Smooth muscle cell (in vitro differentiated cells): Measurements from ENCODE around the gene CACNA1E. TPM values are rescaled to one million over a fixed set of nuclear protein-coding genes. Genes with fewer than 3 reads are reported as not detected.
"Not testable (repeated sequence)": the region's sequence is repeated elsewhere in the genome, so short reads cannot be mapped to it uniquely, and the experiment has no call there.

Source experiments
- DNase-seq: peaks from one replicate; lab custom pipeline; 2025; ENCODE audit not compliant: unreplicated experiment; lab: John Stamatoyannopoulos, UW
- H2AFZ ChIP-seq: fragments of 200-600 bp; sonication (generic); 2 replicates; pipeline ENCODE4 v1.6.0; 2016; ENCODE audit warnings: antibody characterized with exemption, low read depth, mild to moderate bottlenecking
- H3F3A ChIP-seq: fragments of 200-600 bp; sonication (generic); 2 replicates; pipeline ENCODE4 v1.6.0; 2017; ENCODE audit warnings: antibody characterized with exemption, low read depth
- H3K27ac ChIP-seq: fragments of 200-600 bp; sonication (generic); 2 replicates; pipeline ENCODE4 v1.5.1; 2016; ENCODE audit warnings: low read depth, mild to moderate bottlenecking
- H3K27me3 ChIP-seq: fragments of 200-600 bp; sonication (generic); 2 replicates; pipeline ENCODE4 v1.6.1; 2016; ENCODE audit warnings: low read depth, mild to moderate bottlenecking
- H3K36me3 ChIP-seq: fragments of 200-600 bp; sonication (generic); 2 replicates; pipeline ENCODE4 v1.5.1; 2016; ENCODE audit warnings: low read depth
- H3K4me1 ChIP-seq: fragments of 200-600 bp; sonication (generic); 2 replicates; pipeline ENCODE4 v1.5.1; 2016; ENCODE audit warnings: low read depth
- H3K4me2 ChIP-seq: fragments of 200-600 bp; sonication (generic); 2 replicates; pipeline ENCODE4 v1.6.0; 2016; ENCODE audit warnings: mild to moderate bottlenecking
- H3K4me3 ChIP-seq: fragments of 200-600 bp; sonication (generic); 2 replicates; pipeline ENCODE4 v1.5.1; 2016; ENCODE audit warnings: mild to moderate bottlenecking
- H3K79me2 ChIP-seq: fragments of 200-600 bp; sonication (generic); 2 replicates; pipeline ENCODE4 v1.6.0; 2016; ENCODE audit warnings: low read depth, mild to moderate bottlenecking
- H3K9ac ChIP-seq: fragments of 200-600 bp; sonication (generic); 2 replicates; pipeline ENCODE4 v1.6.0; 2016; ENCODE audit warnings: low read depth
- H3K9me3 ChIP-seq: fragments of 200-600 bp; sonication (generic); replicated peaks from 2 replicates; pipeline ENCODE4 v1.5.1; 2016; ENCODE audit warnings: low read depth
- H4K20me1 ChIP-seq: fragments of 200-600 bp; sonication (generic); 2 replicates; pipeline ENCODE4 v1.6.0; 2016; ENCODE audit warnings: low read depth
- WGBS: methylation state at CpG from one replicate; pipeline ENCODE4 v1.1.7; 2016; ENCODE audit warnings: low lambda C conversion rate; 5-methylcytosine and 5-hydroxymethylcytosine counted together
- polyA plus RNA-seq: library from polyadenylated mRNA; unstranded; fragments of >200 nt; fragmentation: Nextera tagmentation; extraction: Ambion mirVana; gene quantifications from 2 replicates; pipeline ENCODE4 v1.2.1, GENCODE V29; 2016
- total RNA-seq: library from RNA; depleted of rRNA; stranded (reverse); fragments of >200 nt; gene quantifications from 2 replicates; pipeline ENCODE4 v1.2.3, GENCODE V29; 2014
- TF ChIP-seq, protein P1 (sequence below): fragments of 200-600 bp; sonication (generic); IDR thresholded peaks from 2 replicates; pipeline ENCODE4 v1.5.1; 2017; ENCODE audit warnings: borderline replicate concordance, mild to moderate bottlenecking, antibody characterized with exemption; ENCODE audit not compliant: insufficient read depth, poor library complexity, severe bottlenecking

The CACNA1E gene
- total and polyA plus RNA-seq, 2 experiments from 2014 or later, result not detected

DNA sequence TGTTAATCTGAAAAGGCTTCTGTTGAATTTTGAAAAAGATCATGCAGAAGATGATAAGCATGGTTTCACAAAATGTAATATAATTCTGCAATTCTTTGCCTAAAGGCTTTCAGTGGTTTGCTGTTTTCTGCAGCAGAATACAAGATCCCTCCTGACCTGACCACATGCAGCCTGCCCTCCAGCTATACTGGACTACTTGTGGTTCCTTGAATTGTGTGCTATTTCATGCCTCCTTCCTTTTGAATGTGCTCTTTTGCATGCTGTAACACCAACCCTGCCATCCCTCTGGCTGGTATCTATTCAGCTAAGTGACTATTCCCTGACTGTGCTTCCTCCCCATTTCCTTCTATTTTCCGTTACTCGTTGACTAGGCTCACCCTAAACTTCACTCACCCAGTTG is 55.5 kb downstream of the CACNA1E start:
- 55% methylated on average over 2 of the region's 2 CpGs for WGBS
- H3K79me2 ChIP-seq, result no peaks in the 10 kb centered on the region

DNA sequence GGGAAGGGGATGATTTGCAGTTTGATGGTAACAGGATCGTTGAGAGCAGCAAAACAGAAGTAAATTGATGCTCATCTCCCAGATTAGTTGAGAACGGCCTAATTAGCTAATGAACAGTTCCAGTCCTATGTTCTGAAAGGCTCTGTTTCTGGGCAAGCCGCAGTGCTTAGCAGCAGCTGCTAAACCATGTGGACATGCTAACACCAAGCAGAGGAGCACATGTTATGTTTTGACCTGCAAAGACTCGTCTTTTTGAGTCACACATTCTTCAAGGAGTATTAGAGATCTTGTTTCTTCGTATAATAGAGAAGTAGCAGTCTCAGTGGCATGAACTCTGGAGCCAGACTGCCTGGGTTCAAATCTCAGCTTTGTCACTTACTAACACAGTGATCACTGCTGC is 58.1 kb downstream of the CACNA1E start:
- Histone ChIP-seq H3K36me3 (no peaks in the 10 kb centered on the region), H3K27ac (no peak overlapping the region), H3K4me2 (no peak overlapping the region), H3K4me1 (no peaks in the 10 kb centered on the region), H3K9me3 (no peaks in the 10 kb centered on the region), H3K9ac (no peak overlapping the region), H3K27me3 (peaks cover 6% of the 10 kb centered on the region), H3K79me2 (no peaks in the 10 kb centered on the region), H3F3A (no peaks in the 10 kb centered on the region), H3K4me3 (no peak overlapping the region), H2AFZ (no peak overlapping the region), H4K20me1 (no peaks in the 10 kb centered on the region)
- TF ChIP-seq, protein P1, sequence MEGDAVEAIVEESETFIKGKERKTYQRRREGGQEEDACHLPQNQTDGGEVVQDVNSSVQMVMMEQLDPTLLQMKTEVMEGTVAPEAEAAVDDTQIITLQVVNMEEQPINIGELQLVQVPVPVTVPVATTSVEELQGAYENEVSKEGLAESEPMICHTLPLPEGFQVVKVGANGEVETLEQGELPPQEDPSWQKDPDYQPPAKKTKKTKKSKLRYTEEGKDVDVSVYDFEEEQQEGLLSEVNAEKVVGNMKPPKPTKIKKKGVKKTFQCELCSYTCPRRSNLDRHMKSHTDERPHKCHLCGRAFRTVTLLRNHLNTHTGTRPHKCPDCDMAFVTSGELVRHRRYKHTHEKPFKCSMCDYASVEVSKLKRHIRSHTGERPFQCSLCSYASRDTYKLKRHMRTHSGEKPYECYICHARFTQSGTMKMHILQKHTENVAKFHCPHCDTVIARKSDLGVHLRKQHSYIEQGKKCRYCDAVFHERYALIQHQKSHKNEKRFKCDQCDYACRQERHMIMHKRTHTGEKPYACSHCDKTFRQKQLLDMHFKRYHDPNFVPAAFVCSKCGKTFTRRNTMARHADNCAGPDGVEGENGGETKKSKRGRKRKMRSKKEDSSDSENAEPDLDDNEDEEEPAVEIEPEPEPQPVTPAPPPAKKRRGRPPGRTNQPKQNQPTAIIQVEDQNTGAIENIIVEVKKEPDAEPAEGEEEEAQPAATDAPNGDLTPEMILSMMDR, result no peak
- WGBS, result 85% methylated on average over 5 of the region's 5 CpGs
- DNase-seq, result no peak

More for the DNA sequence above, 55.5 kb downstream of the CACNA1E start:
- no peak for DNase-seq
- Histone ChIP-seq H3K27ac (no peak overlapping the region), H3K4me2 (no peak overlapping the region), H3K9me3 (no peaks in the 10 kb centered on the region), H3K27me3 (peaks cover 6% of the 10 kb centered on the region), H3K4me3 (no peak overlapping the region), H3K9ac (no peak overlapping the region), H3K36me3 (no peaks in the 10 kb centered on the region), H4K20me1 (no peaks in the 10 kb centered on the region), H3F3A (no peaks in the 10 kb centered on the region), H2AFZ (no peak overlapping the region), H3K4me1 (no peaks in the 10 kb centered on the region)
- TF ChIP-seq, protein P1, result no peak

DNA sequence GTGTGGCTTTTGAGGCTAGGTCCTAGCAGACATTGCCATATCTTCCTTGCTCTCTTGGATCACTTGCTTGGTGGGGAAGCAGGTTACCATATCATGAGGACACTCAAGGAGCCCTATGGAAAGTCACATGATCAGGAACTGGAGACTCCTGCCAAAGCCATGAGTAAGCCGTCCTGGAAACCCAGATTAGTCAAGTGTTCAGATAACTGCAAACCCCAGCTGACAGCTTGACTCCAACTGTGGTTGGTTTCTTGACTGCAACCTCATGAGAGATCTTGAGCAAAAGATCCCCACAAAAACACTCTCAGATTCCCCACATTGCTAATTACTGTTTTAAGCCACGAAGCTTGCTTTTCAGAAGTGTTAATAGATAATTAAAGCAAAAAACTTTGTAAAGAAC is 58.6 kb downstream of the CACNA1E start:
- Histone ChIP-seq H2AFZ (no peak overlapping the region), H3K36me3 (no peaks in the 10 kb centered on the region), H3K79me2 (no peaks in the 10 kb centered on the region), H3K27me3 (peaks cover 6% of the 10 kb centered on the region), H3K4me2 (no peak overlapping the region), H3K9me3 (no peaks in the 10 kb centered on the region), H4K20me1 (no peaks in the 10 kb centered on the region), H3K27ac (no peak overlapping the region), H3K4me3 (no peak overlapping the region), H3K4me1 (no peaks in the 10 kb centered on the region), H3K9ac (no peak overlapping the region), H3F3A (no peaks in the 10 kb centered on the region)
- WGBS, result 56% methylated on average over 2 of the region's 2 CpGs
- no peak for DNase-seq
- TF ChIP-seq, protein P1, result no peak

DNA sequence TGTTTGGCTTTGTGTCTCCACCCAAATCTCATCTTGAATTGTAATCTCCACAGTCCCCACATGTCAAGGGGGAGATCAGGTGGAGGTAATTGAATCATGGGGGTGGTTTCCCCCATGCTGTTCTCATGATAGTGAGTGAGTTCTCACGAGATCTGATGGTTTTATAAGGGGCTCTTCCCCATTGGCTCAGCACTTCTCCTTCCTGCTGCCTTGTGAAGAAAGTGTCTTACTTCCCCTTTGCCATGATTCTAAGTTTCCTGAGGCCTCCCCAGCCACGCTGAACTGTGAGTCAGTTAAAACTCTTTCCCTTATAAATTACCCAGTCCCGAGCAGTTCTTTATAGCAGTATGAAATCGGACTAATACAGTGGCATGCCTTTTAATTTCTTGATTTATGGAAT is 59.1 kb downstream of the CACNA1E start:
- not testable (repeated sequence) for H3K9ac ChIP-seq, H3K36me3 ChIP-seq, DNase-seq, H3K27me3 ChIP-seq, H4K20me1 ChIP-seq, H3K4me3 ChIP-seq, H2AFZ ChIP-seq, H3F3A ChIP-seq, H3K4me1 ChIP-seq, H3K4me2 ChIP-seq, H3K27ac ChIP-seq, H3K79me2 ChIP-seq, H3K9me3 ChIP-seq
- 87% methylated on average over 4 of the region's 4 CpGs for WGBS
